ENCODE results near the gene EBPL.

DNA sequence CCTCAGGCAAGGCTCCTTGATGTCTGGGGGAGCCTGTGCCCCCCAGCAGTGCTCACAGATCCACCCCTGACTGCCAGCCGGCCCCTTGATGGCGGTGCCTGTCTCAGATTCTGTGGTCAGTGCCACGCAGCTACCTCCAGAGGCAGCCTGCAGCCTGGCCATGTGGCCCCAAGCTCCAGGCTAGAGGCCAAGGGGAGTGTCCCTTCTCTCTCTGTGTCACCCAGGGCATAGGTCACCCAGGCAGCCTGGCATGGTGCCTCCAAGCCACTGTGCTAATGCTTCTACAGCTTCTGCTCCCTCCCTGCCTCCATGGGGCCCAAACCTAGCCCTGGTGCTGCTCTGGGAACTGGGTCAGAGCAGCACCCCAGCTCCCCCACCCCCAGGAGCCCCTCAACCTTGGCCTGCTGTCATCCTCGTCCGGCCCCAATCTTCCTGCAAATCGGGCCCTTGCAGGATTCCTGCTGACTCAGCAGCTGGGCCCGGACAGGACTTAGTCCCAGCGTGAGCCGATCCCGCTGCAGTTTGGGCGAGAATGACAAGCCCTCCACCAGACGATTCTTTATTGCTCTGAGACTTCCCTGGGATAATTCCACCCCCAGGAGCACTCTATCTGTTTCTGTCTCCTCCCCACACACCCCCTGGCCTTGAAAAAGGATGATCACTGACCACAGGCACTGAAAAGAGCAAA, 65.8 kb downstream of the EBPL start:
- TF ChIP-seq POLR2A (IDR thresholded peaks at IDR 0.05) = no peak
- TF ChIP-seq, protein P1, sequence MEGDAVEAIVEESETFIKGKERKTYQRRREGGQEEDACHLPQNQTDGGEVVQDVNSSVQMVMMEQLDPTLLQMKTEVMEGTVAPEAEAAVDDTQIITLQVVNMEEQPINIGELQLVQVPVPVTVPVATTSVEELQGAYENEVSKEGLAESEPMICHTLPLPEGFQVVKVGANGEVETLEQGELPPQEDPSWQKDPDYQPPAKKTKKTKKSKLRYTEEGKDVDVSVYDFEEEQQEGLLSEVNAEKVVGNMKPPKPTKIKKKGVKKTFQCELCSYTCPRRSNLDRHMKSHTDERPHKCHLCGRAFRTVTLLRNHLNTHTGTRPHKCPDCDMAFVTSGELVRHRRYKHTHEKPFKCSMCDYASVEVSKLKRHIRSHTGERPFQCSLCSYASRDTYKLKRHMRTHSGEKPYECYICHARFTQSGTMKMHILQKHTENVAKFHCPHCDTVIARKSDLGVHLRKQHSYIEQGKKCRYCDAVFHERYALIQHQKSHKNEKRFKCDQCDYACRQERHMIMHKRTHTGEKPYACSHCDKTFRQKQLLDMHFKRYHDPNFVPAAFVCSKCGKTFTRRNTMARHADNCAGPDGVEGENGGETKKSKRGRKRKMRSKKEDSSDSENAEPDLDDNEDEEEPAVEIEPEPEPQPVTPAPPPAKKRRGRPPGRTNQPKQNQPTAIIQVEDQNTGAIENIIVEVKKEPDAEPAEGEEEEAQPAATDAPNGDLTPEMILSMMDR (IDR thresholded peaks at IDR 0.05) = no peak

Measured in vagina (tissue), 2 donors.